H1 (cell line): ENCODE data around the gene NUDT6. TPM values are rescaled to one million over a fixed set of nuclear protein-coding genes. Genes with fewer than 3 reads are reported as not detected.

Experiments used
- CTCF ChIA-PET: fragments of 300-600 bp; sonication (Branson Sonifier 250); formaldehyde crosslinking; loops from one replicate; lab custom pipeline; 2021; ENCODE audit not compliant: partially characterized antibody; lab: Charles Lee
- POLR2A ChIA-PET: fragments of 300-600 bp; sonication (Branson Sonifier 250); formaldehyde crosslinking; loops from one replicate; lab custom pipeline; 2021; ENCODE audit warnings: inconsistent platforms; ENCODE audit not compliant: partially characterized antibody; lab: Charles Lee
- DNase-seq, 2 experiments: peaks; one replicate each; pipeline versions ENCODE4 v3.0.0 to v3.0.0-alpha.2; 2010 to 2022; ENCODE audit warnings: low spot score in 2 of 2, low read depth in 1 of 2, mixed read lengths in 1 of 2
- FAIRE-seq: peaks from 2 replicates; lab custom pipeline; 2011; peaks lifted over from hg19 to GRCh38; lab: Jason Lieb, UNC
- H2AFZ ChIP-seq: 2 replicates; pipeline ENCODE4 v1.8.1; 2012; ENCODE audit warnings: low read length, inconsistent platforms
- H2AK5ac ChIP-seq: 2 replicates; pipeline ENCODE4 v1.6.1; 2013; ENCODE audit warnings: low read depth, low read length
- H2BK120ac ChIP-seq: replicated peaks from 2 replicates; pipeline ENCODE3; 2013; ENCODE audit warnings: low read depth, low read length, inconsistent platforms
- H2BK12ac ChIP-seq: 2 replicates; pipeline ENCODE4 v1.6.1; 2013; ENCODE audit warnings: low read depth, low read length
- H2BK15ac ChIP-seq: 2 replicates; pipeline ENCODE4 v1.6.1; 2013; ENCODE audit warnings: low read length
- H2BK20ac ChIP-seq: 2 replicates; pipeline ENCODE4 v1.6.1; 2013; ENCODE audit warnings: low read length
- H2BK5ac ChIP-seq: 2 replicates; pipeline ENCODE4 v1.6.1; 2013; ENCODE audit warnings: low read depth, low read length
- H3K14ac ChIP-seq: 2 replicates; pipeline ENCODE4 v1.6.1; 2013; ENCODE audit warnings: inconsistent platforms; ENCODE audit not compliant: insufficient read length
- H3K18ac ChIP-seq: 2 replicates; pipeline ENCODE4 v1.6.1; 2013; ENCODE audit warnings: low read length; ENCODE audit errors: extremely low read depth
- H3K23ac ChIP-seq: 2 replicates; pipeline ENCODE4 v1.6.1; 2013; ENCODE audit warnings: inconsistent platforms; ENCODE audit not compliant: insufficient read length
- H3K23me2 ChIP-seq: 2 replicates; pipeline ENCODE4 v1.6.1; 2013; ENCODE audit warnings: low read depth, low read length
- H3K27ac ChIP-seq: 2 replicates; pipeline ENCODE4 v1.6.1; 2011; ENCODE audit warnings: low read depth, low read length, inconsistent platforms
- H3K27me3 ChIP-seq, 4 experiments: replicated peaks in 1 of 4; 1 replicate in 1 of 4; 2 replicates in 3 of 4; pipeline versions ENCODE4 v1.6.1 to v1.8.1; 2011 to 2013; ENCODE audit warnings: low read length in 3 of 4, mild to moderate bottlenecking in 3 of 4, inconsistent platforms in 2 of 4, mixed read lengths in 2 of 4, moderate library complexity in 1 of 4; ENCODE audit not compliant: control insufficient read depth in 3 of 4, insufficient read depth in 3 of 4; ENCODE audit errors: extremely low read depth in 1 of 4
- H3K36me3 ChIP-seq, 4 experiments: 2 replicates each; pipeline versions ENCODE4 v1.6.1 to v1.8.1; 2011 to 2013; ENCODE audit warnings: mild to moderate bottlenecking in 4 of 4, low read length in 3 of 4, moderate library complexity in 2 of 4, control low read depth in 1 of 4, inconsistent platforms in 1 of 4; ENCODE audit not compliant: insufficient read depth in 4 of 4, control insufficient read depth in 2 of 4
- H3K4ac ChIP-seq: replicated peaks from 2 replicates; pipeline ENCODE3; 2013; ENCODE audit warnings: low read length, low read depth, mixed read lengths, inconsistent platforms; ENCODE audit not compliant: insufficient read length
- H3K4me1 ChIP-seq, 4 experiments: replicated peaks in 1 of 4; 1 replicate in 1 of 4; 2 replicates in 3 of 4; pipeline versions ENCODE4 v1.6.1 to v1.8.1; 2011 to 2013; ENCODE audit warnings: low read length in 3 of 4, inconsistent platforms in 2 of 4, mixed read lengths in 1 of 4; ENCODE audit not compliant: insufficient read depth in 4 of 4, control insufficient read depth in 3 of 4
- H3K4me2 ChIP-seq, 2 experiments: 2 replicates each; pipeline versions ENCODE4 v1.6.1 to v1.8.1; 2011 to 2013; ENCODE audit warnings: low read depth in 2 of 2, low read length in 2 of 2, control low read depth in 1 of 2, inconsistent platforms in 1 of 2, mild to moderate bottlenecking in 1 of 2; ENCODE audit not compliant: insufficient read depth in 1 of 2
- H3K4me3 ChIP-seq, 4 experiments: fragments of 200-600, 300-600 bp in 1 of 4; sonication (generic), shearing (Covaris generic), sonication (Bioruptor Twin) in 1 of 4; 2 replicates each; pipeline versions ENCODE4 v1.5.1 to v1.8.1; 2011 to 2016; ENCODE audit warnings: low read length in 4 of 4, low read depth in 3 of 4, control low read depth in 2 of 4, inconsistent platforms in 2 of 4, mild to moderate bottlenecking in 2 of 4, mixed read lengths in 1 of 4, moderate library complexity in 1 of 4; ENCODE audit not compliant: insufficient read depth in 2 of 4; ENCODE audit errors: extremely low read depth in 1 of 4
- H3K56ac ChIP-seq: replicated peaks from 2 replicates; pipeline ENCODE3; 2013; ENCODE audit warnings: low read depth, mild to moderate bottlenecking, mixed read lengths, low read length, inconsistent platforms; ENCODE audit not compliant: insufficient read length
- H3K79me1 ChIP-seq: 2 replicates; pipeline ENCODE4 v1.6.1; 2013; ENCODE audit warnings: low read depth, low read length, control low read depth
- H3K79me2 ChIP-seq, 2 experiments: 2 replicates each; pipeline versions ENCODE4 v1.6.1 to v1.8.1; 2012 to 2013; ENCODE audit warnings: low read length in 2 of 2, mild to moderate bottlenecking in 2 of 2, inconsistent platforms in 1 of 2; ENCODE audit not compliant: insufficient read depth in 2 of 2, control insufficient read depth in 1 of 2
- H3K9ac ChIP-seq, 4 experiments: replicated peaks in 1 of 4; 1 replicate in 1 of 4; 2 replicates in 3 of 4; pipeline versions ENCODE4 v1.6.1 to v1.8.1; 2011 to 2013; ENCODE audit warnings: low read depth in 3 of 4, low read length in 3 of 4, control low read depth in 2 of 4, mild to moderate bottlenecking in 2 of 4, moderate library complexity in 2 of 4, inconsistent platforms in 1 of 4; ENCODE audit errors: extremely low read depth in 1 of 4
- H3K9me3 ChIP-seq, 2 experiments: 2 replicates each; pipeline versions ENCODE4 v1.6.1 to v1.8.1; 2012 to 2013; ENCODE audit warnings: mild to moderate bottlenecking in 2 of 2, moderate library complexity in 2 of 2, control low read depth in 1 of 2, inconsistent platforms in 1 of 2, low read depth in 1 of 2, low read length in 1 of 2, mixed read lengths in 1 of 2; ENCODE audit not compliant: insufficient read depth in 2 of 2
- H4K20me1 ChIP-seq, 2 experiments: replicated peaks in 1 of 2; 2 replicates each; pipeline versions ENCODE3 to v1.8.1; 2011 to 2013; ENCODE audit warnings: inconsistent platforms in 2 of 2, low read length in 2 of 2, mild to moderate bottlenecking in 1 of 2; ENCODE audit not compliant: insufficient read depth in 2 of 2, control insufficient read depth in 1 of 2
- H4K5ac ChIP-seq: 2 replicates; pipeline ENCODE4 v1.6.1; 2013; ENCODE audit warnings: low read length, low read depth, mixed read lengths, inconsistent platforms; ENCODE audit not compliant: insufficient read length
- H4K8ac ChIP-seq: 2 replicates; pipeline ENCODE4 v1.8.0; 2013; ENCODE audit warnings: mild to moderate bottlenecking, moderate library complexity, low read length, inconsistent platforms; ENCODE audit not compliant: insufficient read depth; ENCODE audit errors: extremely low read depth
- H4K91ac ChIP-seq: replicated peaks from 2 replicates; pipeline ENCODE3; 2013; ENCODE audit warnings: low read length, mixed read lengths, inconsistent platforms; ENCODE audit not compliant: insufficient read length
- ASH2L ChIP-seq: fragments of 200-600, 300-600 bp; sonication (generic); IDR thresholded peaks from one replicate; pipeline ENCODE4 v1.7.1; 2017; ENCODE audit warnings: low read length
- CBX5 ChIP-seq: fragments of 300-800, 300-1000 bp; sonication (generic); IDR thresholded peaks from 2 replicates; pipeline ENCODE4 v1.7.1; 2016; ENCODE audit warnings: antibody characterized with exemption, low read length, low read depth
- HDAC2 ChIP-seq, 2 experiments: fragments of 300-600 bp in 1 of 2; sonication (generic) in 1 of 2; IDR thresholded peaks; 2 replicates each; pipeline ENCODE4 v1.6.1; 2011 to 2012; ENCODE audit warnings: low read depth in 2 of 2, low read length in 2 of 2, mild to moderate bottlenecking in 2 of 2, moderate library complexity in 2 of 2, borderline replicate concordance in 1 of 2, inconsistent platforms in 1 of 2
- NANOG ChIP-seq: IDR thresholded peaks from 2 replicates; pipeline ENCODE4 v1.6.1; 2011; ENCODE audit warnings: low read length, low read depth, mild to moderate bottlenecking, inconsistent platforms; ENCODE audit not compliant: insufficient read depth, poor library complexity, severe bottlenecking
- PHF8 ChIP-seq: fragments of 200-600 bp; sonication (generic); conservative IDR thresholded peaks from 2 replicates; pipeline ENCODE4 v1.7.1; 2012; ENCODE audit warnings: low read depth, mild to moderate bottlenecking, inconsistent platforms, low read length, moderate library complexity
- POLR2AphosphoS5 ChIP-seq: IDR thresholded peaks from 2 replicates; pipeline ENCODE4 v1.6.1; 2011; ENCODE audit warnings: low read depth, low read length
- RFX5 ChIP-seq: IDR thresholded peaks from 2 replicates; pipeline ENCODE4 v1.6.1; 2011; ENCODE audit warnings: low read depth, low read length, improper control_type of control experiment, borderline replicate concordance
- WGBS, 2 experiments: shearing (Covaris generic) in 1 of 2; methylation state at CpG; one replicate each; pipeline versions ENCODE4 v1.1.6 to v1.1.7; 2013 to 2015; ENCODE audit warnings: low lambda C conversion rate in 2 of 2, mixed read lengths in 2 of 2, inconsistent platforms in 1 of 2, low coverage in 1 of 2, missing lambda C conversion rate in 1 of 2; ENCODE audit not compliant: insufficient replicate concordance in 2 of 2, insufficient coverage in 1 of 2, insufficient read length in 1 of 2; ENCODE audit errors: extremely low coverage in 1 of 2, missing lambda C conversion rate in 1 of 2; 5-methylcytosine and 5-hydroxymethylcytosine counted together
- polyA plus RNA-seq, 7 experiments: library from polyadenylated mRNA; depleted of rRNA in 3 of 7; stranded (reverse) in 5 of 7; unstranded in 2 of 7; fragments of >200 nt in 5 of 7; fragments of 200-250 nt in 2 of 7; gene quantifications; 1 replicate in 5 of 7; 2 replicates in 1 of 7; 4 replicates in 1 of 7; pipeline versions ENCODE4 v1.2.1 to v1.2.3, GENCODE V29; 2011 to 2013; ENCODE audit warnings: missing spikeins in 2 of 7, mixed read lengths in 2 of 7
- total RNA-seq: library from RNA; stranded (reverse); fragmentation: NEBNext Ultra II Directional; extraction: Animal tissue kit (Norgen Biotek cat#: 25700); gene quantifications from 2 replicates; pipeline ENCODE4 v1.2.1, GENCODE V29; 2021
- TF ChIP-seq, protein P1 (sequence below): IDR thresholded peaks from 2 replicates; pipeline ENCODE4 v1.6.1; 2011; ENCODE audit warnings: low read depth, mild to moderate bottlenecking, low read length; ENCODE audit not compliant: insufficient read depth

NUDT6 gene
- total and polyA plus RNA-seq, 2 of the 8 experiments (the other 6 are each of a cell fraction or from before 2014, with no cell fraction given), result 5.0 to 12.4 TPM

DNA sequence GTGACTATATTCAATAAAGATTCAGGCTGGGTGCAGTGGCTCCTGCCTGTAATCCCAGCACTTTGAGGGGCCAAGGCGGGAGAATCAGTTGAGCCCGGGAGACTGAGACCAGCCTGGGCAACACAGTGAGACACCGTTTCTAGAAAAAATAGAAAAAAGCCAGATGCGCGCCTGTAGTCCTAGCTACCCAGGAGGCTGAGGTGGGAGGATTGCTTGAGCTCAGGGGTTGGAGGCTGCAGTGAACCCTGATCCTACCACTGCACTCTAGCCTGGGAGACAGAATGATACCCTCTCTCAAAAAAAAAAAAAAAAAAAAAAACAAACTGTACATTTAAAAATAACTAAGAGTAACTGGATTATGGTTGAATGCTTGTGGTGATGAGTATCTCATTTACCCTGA, 1.1 kb downstream of the NUDT6 start:
- no peak overlapping the region for H4K91ac ChIP-seq
- no peak overlapping the region for H4K8ac ChIP-seq
- DNase-seq (no peak), FAIRE-seq (no peak)
- no peak overlapping the region for H3K27ac ChIP-seq
- H3K56ac ChIP-seq, result no peak overlapping the region
- H3K4me1 ChIP-seq, result peaks cover 0 to 6% (median 2%) of the 10 kb centered on the region in 4 experiments; a peak in 4 of 7 replicates
- POLR2A ChIA-PET, result interaction anchor here (0.7 to 4.8 kb wide), 4 partner anchors 15 to 188 kb away, joined by 3 to 32 read pairs (median 4); no protein-coding TSS in a partner anchor
- peaks cover 0 to 4% (median 0%) of the 10 kb centered on the region in 4 experiments; a peak in 1 of 8 replicates for H3K36me3 ChIP-seq
- peaks cover 8 to 31% of the 10 kb centered on the region in 2 experiments; a peak in 3 of 4 replicates for H3K79me2 ChIP-seq
- peaks cover 6% of the 10 kb centered on the region for H3K23me2 ChIP-seq
- H3K23ac ChIP-seq, result no peak overlapping the region
- H3K4me3 ChIP-seq, result peak overlapping the region in 3 of 4 experiments; percentile 78 to 89 (median 84); a peak in 7 of 8 replicates
- no peak overlapping the region for H2AK5ac ChIP-seq
- H3K9me3 ChIP-seq, result no peaks in the 10 kb centered on the region
- no peak overlapping the region for H3K4ac ChIP-seq
- no peak overlapping the region for H2AFZ ChIP-seq
- CTCF ChIA-PET, result interaction anchor here (0.6 to 2.6 kb wide), 6 partner anchors 9 to 691 kb away, joined by 3 to 19 read pairs (median 5); no protein-coding TSS in a partner anchor
- H4K5ac ChIP-seq, result no peak overlapping the region
- H2BK120ac ChIP-seq, result no peak overlapping the region
- H3K79me1 ChIP-seq, result peaks cover 6% of the 10 kb centered on the region; the same call in 1 of the 2 replicates
- no peak overlapping the region for H3K14ac ChIP-seq
- no peaks in the 10 kb centered on the region for H4K20me1 ChIP-seq
- WGBS, 2 experiments, result 90% methylated on average over 5 of the region's 5 CpGs; no CpG with 5 or more reads in 1 of the 2 experiments
- no peak overlapping the region for H3K9ac ChIP-seq
- no peak overlapping the region for H2BK15ac ChIP-seq
- no peak overlapping the region for H2BK5ac ChIP-seq
- no peak overlapping the region for H3K18ac ChIP-seq
- H3K27me3 ChIP-seq, result no peaks in the 10 kb centered on the region
- H2BK12ac ChIP-seq, result no peak overlapping the region
- H3K4me2 ChIP-seq, result peak overlapping the region; percentile 64 to 72
- H2BK20ac ChIP-seq, result no peak overlapping the region
- TF ChIP-seq RFX5 (no peak), HDAC2 (IDR thresholded peaks at IDR 0.05; ENCODE audit: borderline replicate concordance in 1 of 2, low read depth in 2 of 2, low read length in 2 of 2) (no peak), CBX5 (no peak), POLR2AphosphoS5 (no peak), PHF8 (no peak), NANOG (no peak), ASH2L (no peak)
- TF ChIP-seq, protein P1, sequence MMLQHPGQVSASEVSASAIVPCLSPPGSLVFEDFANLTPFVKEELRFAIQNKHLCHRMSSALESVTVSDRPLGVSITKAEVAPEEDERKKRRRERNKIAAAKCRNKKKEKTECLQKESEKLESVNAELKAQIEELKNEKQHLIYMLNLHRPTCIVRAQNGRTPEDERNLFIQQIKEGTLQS, result no peak
